ENCODE results near the gene CHODL.

CHODL gene

GRCh38 chr21:18253221-18253620, 8.6 kb downstream of the CHODL start:
- TF ChIP-seq GABPA (IDR thresholded peaks at IDR 0.05; ENCODE audit: low read depth) (no peak), CTCF (IDR thresholded peaks at IDR 0.05; ENCODE audit: insufficient read depth, low read length) (no peak), REST (IDR thresholded peaks at IDR 0.05; ENCODE audit: insufficient replicate concordance, low read depth) (no peak), SPI1 (IDR thresholded peaks at IDR 0.05; ENCODE audit: borderline replicate concordance, low read depth) (no peak), POLR2AphosphoS5 (IDR thresholded peaks at IDR 0.05; ENCODE audit: low read depth) (no peak)
- no peak overlapping the region for H3K27ac ChIP-seq (replicated peaks)
- H3K4me3 ChIP-seq (replicated peaks; ENCODE audit: insufficient read depth, low read length): no peak overlapping the region
- no peaks in the 10 kb centered on the region for H3K27me3 ChIP-seq (ENCODE audit: insufficient read depth, poor library complexity, severe bottlenecking)
- no peak for DNase-seq (ENCODE audit: low read depth in 1 of 2, low spot score in 1 of 2)

- TF ChIP-seq GABPA (IDR thresholded peaks at IDR 0.05; ENCODE audit: low read depth): no peak
- Histone ChIP-seq H3K27ac (replicated peaks) (no peak overlapping the region), H3K4me3 (replicated peaks; ENCODE audit: insufficient read depth, low read length) (no peak overlapping the region), H3K27me3 (ENCODE audit: insufficient read depth, poor library complexity, severe bottlenecking) (no peaks in the 10 kb centered on the region)
- no peak for DNase-seq (ENCODE audit: low read depth in 1 of 2, low spot score in 1 of 2)
Measured at GRCh38 chr21:18253799-18254198, 9.2 kb downstream of the CHODL start.

DNA sequence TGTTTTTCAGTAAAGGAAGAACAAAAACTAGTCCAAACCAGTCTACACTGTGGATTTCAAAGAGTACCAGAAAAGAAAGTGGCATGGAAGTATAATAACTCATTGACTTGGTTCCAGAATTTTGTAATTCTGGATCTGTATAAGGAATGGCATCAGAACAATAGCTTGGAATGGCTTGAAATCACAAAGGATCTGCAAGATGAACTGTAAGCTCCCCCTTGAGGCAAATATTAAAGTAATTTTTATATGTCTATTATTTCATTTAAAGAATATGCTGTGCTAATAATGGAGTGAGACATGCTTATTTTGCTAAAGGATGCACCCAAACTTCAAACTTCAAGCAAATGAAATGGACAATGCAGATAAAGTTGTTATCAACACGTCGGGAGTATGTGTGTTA, 21.3 kb downstream of the CHODL start:
- no peak for DNase-seq (ENCODE audit: low read depth in 1 of 2, low spot score in 1 of 2)
- H3K27me3 ChIP-seq (ENCODE audit: insufficient read depth, poor library complexity, severe bottlenecking): no peaks in the 10 kb centered on the region
- H3K4me3 ChIP-seq (replicated peaks; ENCODE audit: insufficient read depth, low read length): no peak overlapping the region
- H3K27ac ChIP-seq (replicated peaks): no peak overlapping the region
- TF ChIP-seq SPI1 (IDR thresholded peaks at IDR 0.05; ENCODE audit: borderline replicate concordance, low read depth): no peak
- TF ChIP-seq GABPA (IDR thresholded peaks at IDR 0.05; ENCODE audit: low read depth): no peak
- TF ChIP-seq CTCF (IDR thresholded peaks at IDR 0.05; ENCODE audit: insufficient read depth, low read length): no peak
- TF ChIP-seq REST (IDR thresholded peaks at IDR 0.05; ENCODE audit: insufficient replicate concordance, low read depth): no peak
- no peak for TF ChIP-seq POLR2AphosphoS5 (IDR thresholded peaks at IDR 0.05; ENCODE audit: low read depth)

DNA sequence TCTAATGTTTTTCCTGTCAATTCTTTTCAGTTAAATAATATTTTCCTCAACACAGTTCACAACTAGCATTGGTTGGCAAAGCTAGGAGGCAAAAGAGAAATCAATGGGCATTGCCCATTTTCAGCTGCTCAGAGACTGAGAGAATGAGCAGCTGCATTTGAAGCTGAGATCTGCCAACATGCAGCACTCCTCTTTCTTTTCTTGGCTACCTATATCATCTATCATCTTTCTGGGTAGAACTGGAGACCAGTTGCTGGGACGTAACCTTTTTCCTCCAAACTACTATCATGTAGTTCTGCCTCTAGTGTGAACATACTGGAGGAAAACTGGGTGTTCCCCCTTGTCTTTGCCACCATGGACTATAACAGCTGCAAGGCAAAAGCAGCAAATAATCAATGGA, 22.9 kb downstream of the CHODL start:
- TF ChIP-seq SPI1 (IDR thresholded peaks at IDR 0.05; ENCODE audit: borderline replicate concordance, low read depth) (no peak), GABPA (IDR thresholded peaks at IDR 0.05; ENCODE audit: low read depth) (no peak), POLR2AphosphoS5 (IDR thresholded peaks at IDR 0.05; ENCODE audit: low read depth) (no peak), CTCF (IDR thresholded peaks at IDR 0.05; ENCODE audit: insufficient read depth, low read length) (no peak), REST (IDR thresholded peaks at IDR 0.05; ENCODE audit: insufficient replicate concordance, low read depth) (no peak)
- no peak for DNase-seq (ENCODE audit: low read depth in 1 of 2, low spot score in 1 of 2)
- H3K27me3 ChIP-seq (ENCODE audit: insufficient read depth, poor library complexity, severe bottlenecking): no peaks in the 10 kb centered on the region
- no peak overlapping the region for H3K4me3 ChIP-seq (replicated peaks; ENCODE audit: insufficient read depth, low read length)
- H3K27ac ChIP-seq (replicated peaks): no peak overlapping the region

Measured in HL-60 (cell line).